Breast epithelium (tissue), 3 donors: ENCODE measurements around the gene OR10D3.

Experiments used
- CTCF ChIP-seq, 3 donors: fragments of 450-650 bp; IDR thresholded peaks; one replicate each; pipeline ENCODE4 v1.5.1; 2016 to 2017; ENCODE audit warnings: antibody characterized with exemption in 3 of 3, mild to moderate bottlenecking in 3 of 3, moderate library complexity in 3 of 3
- POLR2A ChIP-seq: fragments of 450-650 bp; IDR thresholded peaks from one replicate; pipeline ENCODE4 v1.6.1; 2016; ENCODE audit warnings: antibody characterized with exemption, mild to moderate bottlenecking, moderate library complexity

- TF ChIP-seq POLR2A (no peak), CTCF (IDR thresholded peaks at IDR 0.05) (no peak)
These were observed 22.2 kb upstream of the OR10D3 start for GRCh38 chr11:124160986-124161385.
